Measurements from ENCODE around the gene MYO18A. TPM values are rescaled to one million over a fixed set of nuclear protein-coding genes. Genes with fewer than 3 reads are reported as not detected.

The MYO18A gene
- total RNA-seq, 1 donor from 2014 or later, result 12.1 TPM

DNA sequence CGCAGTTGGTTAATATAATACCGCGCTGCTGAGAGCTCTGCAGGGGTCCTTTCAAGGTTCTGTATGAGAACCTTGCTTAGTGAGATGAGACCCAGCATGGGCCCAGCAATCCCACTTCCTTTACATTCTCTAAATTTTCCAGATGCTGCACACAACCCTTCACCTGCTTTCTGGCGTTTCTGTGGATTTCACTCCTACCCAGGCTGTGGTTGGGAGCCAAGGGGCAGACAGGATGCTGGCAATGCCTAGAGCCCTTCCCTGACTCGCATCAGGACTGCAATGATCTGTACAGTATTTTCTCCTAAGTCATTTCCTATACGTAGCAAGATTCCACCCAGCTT lies 147.4 kb downstream of the MYO18A start:
- DNase-seq (ENCODE audit: low read depth, low spot score), result no peak

DNA sequence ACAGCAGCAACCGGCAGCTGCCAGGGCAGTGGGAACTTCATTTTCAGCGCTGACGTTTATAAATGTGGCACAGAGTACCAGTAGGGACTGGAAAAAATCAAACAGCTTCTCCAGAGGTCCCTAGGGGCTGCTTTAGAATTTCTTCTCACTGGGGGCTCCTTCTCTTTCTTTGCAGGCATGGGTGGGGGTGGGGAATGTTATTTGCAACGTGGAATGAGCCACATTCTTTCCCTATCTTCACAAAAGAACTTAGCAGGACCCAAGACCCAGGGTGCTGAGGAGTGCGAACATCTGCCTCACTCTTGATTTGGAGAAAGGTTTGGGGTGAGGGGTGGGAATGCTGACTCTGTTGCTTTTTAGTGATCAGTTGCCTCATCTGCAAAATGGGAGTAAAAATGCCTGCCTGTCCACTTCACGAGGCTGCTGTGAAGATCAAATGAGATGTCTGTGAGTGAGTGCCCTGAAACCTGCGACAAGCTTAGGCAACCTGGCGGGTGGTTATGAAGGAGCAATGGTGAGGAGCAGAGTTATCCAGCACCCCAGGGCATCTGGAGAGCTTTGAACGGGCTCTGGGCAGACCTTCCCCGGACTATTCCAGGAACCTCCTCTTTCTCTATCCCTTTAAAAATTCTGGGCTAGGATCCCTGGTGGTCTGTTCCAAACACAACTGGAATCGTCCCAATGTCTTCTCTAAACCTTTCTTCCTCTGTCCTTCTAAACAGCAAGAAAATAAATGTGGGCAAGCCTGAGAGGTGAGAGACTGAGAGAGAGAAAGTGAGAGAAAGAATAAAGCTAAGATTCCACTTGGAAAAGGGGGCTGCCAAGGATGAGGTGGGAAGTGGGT lies 148.0 kb downstream of the MYO18A start:
- no peak for DNase-seq (ENCODE audit: low read depth, low spot score)

DNA sequence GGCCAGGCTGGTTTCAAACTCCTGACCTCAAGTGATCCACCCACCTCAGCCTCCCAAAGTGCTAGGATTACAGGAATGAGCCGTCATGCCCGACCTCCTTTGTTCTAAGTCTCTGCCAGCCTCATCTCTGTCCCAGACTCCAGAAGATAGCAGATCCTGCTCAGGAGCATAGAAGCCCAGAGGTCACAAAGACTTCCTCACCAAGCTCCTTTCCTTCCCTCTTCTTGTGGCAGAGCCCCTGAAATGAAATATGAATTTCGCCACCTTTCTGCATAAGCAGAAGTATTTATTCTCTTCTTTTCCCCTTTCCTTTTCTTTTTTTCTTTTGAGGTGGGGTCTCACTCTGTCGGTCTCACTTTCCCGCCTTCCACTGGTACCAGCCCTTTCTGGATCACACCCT lies 148.7 kb downstream of the MYO18A start:
- no peak for DNase-seq (ENCODE audit: low read depth, low spot score)

DNA sequence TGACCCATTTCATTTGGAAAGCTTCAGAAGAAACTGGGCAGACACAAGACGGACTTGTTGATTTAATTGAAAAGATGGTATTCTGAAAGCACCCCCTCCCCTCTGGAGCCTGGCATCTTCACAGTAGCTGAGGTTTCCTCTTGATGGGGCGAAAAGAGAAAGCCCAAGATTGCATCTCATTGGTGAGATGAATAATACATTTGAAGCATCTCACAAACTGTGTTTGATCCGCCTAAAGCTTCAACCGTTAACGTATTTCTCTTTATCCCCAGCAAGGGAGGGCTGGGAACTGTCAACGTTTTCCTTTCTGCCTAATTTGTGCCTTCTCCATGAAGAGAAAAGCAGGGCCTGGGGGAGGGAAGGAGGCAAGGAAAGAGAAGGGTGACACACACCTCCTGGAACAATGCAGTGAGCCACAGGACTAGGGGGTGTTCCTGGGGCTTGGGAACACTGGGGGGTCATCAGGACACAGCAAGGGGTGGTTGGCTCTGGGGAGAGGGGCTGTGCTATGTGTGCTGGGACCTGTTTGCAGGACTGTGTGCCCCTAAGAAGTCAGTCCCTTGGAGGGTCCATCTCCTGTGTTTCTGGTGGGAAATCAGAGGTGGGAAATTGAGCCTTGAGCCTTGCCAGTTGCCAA lies 155.8 kb downstream of the MYO18A start:
- no peak for DNase-seq (ENCODE audit: low read depth, low spot score)

DNA sequence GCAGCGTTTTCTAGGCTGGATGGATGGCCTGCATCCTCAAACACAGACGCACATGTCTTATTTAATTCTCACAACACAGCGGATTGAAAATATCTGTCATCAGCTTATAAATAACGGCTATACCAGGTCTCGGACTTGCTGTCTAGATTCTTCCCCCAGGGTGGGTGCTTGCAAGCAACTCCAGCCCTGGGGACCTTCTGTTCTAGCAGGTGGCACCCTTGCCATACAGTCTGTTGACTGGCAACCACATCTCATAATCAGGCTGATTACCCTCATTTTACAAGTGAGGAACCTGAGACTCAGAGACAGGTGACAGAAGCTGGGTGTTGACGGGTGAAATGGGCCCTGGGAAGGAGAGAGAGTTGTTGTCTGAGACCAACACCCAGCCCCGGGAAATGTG lies 158.1 kb downstream of the MYO18A start:
- DNase-seq (ENCODE audit: low read depth, low spot score), result no peak

DNA sequence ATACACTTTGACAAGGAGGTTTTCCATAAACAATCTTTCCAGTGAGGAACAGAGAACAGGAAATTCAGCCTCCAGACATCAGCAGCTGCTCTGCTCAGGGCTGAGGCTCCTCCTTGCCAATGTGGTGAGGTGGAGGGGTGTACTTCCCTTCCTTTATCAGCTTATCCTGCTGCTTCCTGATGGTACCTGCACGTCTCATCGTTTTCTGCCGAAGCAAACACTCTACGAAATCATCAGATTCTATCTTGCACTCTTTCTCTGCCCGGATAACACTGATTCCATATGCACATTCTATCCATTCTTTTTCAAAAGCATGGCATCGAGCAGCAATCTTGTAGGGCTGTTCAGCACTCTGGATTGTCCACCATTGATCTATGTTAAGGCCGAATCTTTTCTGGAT lies 159.0 kb downstream of the MYO18A start:
- no peak for DNase-seq (ENCODE audit: low read depth, low spot score)

Other genes starting within 250 kb of the MYO18A start
- gene PHF12, start 228.9 kb downstream of the MYO18A start, total RNA-seq, result 10.6 and 11.6 TPM in 2 replicates
- not detected in 2 replicates for gene SEZ6, start 174.4 kb downstream of the MYO18A start, total RNA-seq
- 0.92 and 2.0 TPM in 2 replicates for gene PIPOX, start 137.3 kb downstream of the MYO18A start, total RNA-seq
- not detected in 2 replicates for gene CRYBA1, start 66.5 kb upstream of the MYO18A start, total RNA-seq
- 30.3 and 45.9 TPM in 2 replicates for gene NUFIP2, start 113.8 kb upstream of the MYO18A start, total RNA-seq
- 54.0 and 62.6 TPM in 2 replicates for gene TAOK1, start 210.0 kb upstream of the MYO18A start, total RNA-seq

All from pulmonary artery endothelial cell (primary cell).